HG02642 (cell line): ENCODE results near the gene ZDHHC8.

Experiments used
- ATAC-seq: cut with Tn5 transposase; IDR thresholded peaks from one replicate; pipeline ENCODE4 v1.9.1; 2021; ENCODE audit warnings: mild to moderate bottlenecking; ENCODE audit not compliant: unreplicated experiment, poor library complexity

The ZDHHC8 gene

DNA sequence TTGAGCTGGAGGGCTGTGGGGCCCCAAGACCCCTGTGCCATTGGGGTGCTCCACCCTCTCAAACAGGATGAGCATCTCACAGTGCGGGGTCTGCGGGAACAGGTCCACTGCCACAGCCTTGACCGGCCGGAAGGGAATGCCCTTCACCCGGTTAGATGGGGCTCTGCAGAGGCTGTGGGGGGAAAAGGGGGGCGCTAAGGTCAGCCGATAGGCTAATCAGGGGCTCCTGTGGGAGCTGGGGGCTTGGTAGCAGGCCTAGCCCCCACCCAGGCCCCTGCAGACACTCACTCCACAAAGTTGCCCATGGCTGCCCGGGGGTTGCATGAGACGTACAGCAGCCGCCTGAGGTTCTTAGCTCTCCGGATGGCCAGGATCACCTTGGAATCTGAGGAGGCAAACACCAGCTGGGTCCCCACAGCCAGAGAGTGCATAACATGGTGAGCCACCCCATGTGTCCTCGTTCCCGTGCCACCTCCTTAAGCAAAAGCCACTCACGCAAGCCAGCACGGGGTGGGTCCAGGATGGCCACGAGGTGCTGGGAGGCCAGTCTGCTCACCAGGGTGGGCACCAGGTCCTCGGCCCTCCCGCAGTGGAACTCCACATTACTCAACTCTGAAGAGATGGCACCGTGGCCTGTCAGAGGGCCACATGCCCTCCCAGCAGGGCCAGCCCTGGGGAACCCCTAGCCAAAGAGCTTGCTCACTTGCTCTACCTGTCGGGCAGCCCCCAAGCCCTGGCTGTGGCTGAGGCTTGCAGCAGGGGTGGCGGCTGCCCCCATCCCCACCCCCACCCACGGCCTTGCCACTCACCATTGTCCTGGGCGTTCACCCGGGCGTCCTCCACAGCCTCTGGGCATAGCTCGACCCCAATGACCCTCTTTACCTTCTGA is 18.7 kb upstream of the ZDHHC8 start:
- ATAC-seq = no peak

DNA sequence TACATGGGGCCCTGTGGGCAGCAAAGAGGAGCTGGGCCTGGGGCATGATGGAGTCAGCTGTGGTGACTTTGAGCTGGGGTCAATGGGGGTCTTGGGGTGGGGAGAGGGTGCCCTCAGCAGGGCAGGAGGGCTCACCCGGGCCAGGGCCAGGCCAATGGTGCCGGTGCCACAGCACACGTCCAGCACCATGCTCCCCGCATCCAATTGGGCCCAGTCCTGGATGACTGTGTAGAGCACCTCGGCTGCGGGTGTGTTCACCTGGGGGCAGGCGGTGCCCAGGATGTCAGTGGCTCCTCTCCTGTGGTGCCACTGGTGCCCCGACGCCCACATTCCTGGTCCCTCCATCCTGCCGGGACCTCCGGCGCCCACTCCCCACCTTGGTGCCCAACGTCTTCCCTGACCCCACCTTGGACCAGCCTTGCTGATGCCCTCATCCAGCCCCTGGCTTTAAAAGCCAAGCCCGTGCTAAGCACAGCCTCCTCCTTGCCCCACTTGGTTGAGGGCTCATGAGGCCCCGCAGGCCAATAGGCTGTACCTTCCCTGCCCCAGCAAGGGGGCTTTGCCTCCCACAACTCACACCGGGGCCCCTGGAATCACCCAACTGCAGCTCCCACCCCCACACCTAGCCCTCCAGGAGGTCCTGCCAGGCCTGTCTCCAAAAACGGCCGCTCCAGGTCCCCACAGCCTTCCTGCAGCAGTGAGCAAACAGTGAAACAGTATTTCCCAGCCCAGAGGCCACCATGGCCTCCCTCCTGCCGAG is 17.9 kb upstream of the ZDHHC8 start:
- ATAC-seq = no peak

DNA sequence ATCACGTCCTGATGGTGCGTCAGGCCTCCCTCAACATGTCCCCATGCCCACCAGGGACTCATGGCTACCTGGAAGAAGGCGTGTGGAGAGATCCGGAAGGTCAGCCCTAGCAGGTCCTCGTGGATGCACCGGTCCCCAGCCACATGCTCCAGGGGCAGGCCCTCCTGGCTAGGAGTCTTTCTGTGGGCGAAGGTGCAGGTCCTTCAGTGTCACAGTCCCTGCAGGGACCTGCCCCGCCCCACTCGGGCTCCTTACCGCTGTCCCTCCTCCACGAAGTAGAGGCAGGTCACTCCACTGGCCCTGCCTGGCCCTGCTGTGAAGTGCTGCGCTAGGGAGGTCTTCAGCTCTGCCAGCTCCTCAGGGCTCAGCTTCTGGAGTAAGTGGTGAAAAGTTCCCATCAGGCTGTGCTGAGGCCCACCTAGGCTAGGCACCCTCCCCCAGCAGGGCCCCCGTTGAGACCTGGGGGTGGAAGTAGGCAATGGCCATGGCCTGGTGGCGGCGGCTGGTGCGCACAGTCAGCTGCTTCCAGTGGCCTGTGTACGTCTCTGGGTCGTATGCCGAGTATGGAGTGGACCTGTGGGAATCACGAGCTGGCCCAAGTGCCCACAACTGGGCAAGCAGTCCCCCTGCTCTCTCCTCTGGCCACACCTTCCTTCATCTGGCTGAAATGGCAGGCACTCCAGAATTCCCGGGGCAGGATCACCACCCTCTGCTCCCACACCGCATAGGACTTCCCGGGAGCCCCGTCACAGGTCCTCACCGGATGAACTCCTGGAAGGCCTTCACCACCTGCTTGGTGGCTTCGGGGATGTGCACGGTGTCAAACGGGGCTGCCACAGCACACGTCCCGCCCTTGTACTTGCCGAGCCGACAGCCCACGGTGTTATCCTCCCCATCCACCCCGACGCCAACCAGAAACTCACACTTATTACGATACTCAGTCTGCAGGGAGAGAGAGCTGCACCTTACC is 16.8 kb upstream of the ZDHHC8 start:
- no peak for ATAC-seq

DNA sequence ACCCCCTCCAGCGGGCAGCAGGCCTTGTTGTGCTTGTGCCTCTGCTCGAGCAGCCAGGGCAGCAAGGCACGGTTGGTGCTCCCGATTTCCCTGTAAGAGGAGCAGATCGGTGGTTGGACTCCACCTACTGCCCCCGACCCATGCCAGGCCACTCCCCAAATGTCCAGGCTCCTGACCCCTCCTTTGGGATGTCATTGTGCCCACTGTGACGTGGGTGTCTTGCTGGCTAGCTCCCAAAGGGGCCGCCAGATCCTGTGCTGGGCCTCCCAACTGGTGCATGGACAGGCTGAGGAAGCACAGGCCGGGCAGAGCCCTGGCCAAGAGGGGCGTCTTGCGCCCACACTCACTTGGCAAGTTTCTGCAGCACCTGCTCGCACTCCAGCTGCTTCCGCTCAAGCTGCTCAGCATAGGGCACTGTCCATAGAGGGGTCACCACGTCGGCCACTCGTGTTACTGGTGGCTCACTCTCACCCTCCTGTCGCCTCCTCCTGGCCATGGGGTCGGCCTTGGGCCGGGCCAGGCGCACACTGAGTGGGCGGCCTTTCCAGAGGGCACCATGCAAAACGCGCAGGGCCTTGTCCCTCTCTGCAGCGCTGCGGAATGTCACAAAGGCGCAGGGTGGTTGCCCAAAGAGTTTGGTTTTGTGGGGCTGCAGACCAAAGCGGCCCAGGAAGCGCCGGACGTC is 15.8 kb upstream of the ZDHHC8 start, which contains the start of gene RANBP1:
Gene RANBP1, plus strand, starts transcription at position 414 of the 685 bp plus-strand sequence. Its CDS starts 81 bp downstream, at position 495.
- ATAC-seq = no peak

DNA sequence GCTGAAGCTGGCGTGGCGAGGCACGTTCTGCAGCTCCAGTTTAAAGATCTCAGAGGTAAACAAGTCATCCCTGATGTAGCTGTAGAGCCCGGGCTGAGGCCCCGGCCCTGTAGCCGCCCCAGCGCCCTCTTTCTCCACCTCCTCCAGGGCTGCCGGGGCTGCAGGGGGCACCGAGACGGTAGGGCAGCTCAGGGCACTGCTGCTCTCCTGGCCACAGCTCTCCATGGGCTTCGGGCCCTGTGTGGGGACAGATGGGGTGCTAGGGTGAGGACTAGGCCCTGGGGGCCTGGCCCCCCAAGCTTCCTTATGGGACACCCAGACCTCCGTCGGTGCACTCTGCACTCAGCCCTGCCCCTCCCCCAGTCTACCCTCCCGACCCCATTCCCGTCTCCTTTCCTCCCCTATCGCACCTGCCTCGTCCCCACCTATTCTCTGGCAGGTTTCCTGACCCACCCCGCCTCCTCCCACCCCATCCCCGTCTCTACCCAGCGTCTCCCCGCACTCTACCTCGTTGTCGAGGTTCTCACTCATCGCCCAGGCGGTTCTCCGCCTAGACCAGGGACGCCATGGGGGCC is 15.1 kb upstream of the ZDHHC8 start:
- no peak for ATAC-seq

DNA sequence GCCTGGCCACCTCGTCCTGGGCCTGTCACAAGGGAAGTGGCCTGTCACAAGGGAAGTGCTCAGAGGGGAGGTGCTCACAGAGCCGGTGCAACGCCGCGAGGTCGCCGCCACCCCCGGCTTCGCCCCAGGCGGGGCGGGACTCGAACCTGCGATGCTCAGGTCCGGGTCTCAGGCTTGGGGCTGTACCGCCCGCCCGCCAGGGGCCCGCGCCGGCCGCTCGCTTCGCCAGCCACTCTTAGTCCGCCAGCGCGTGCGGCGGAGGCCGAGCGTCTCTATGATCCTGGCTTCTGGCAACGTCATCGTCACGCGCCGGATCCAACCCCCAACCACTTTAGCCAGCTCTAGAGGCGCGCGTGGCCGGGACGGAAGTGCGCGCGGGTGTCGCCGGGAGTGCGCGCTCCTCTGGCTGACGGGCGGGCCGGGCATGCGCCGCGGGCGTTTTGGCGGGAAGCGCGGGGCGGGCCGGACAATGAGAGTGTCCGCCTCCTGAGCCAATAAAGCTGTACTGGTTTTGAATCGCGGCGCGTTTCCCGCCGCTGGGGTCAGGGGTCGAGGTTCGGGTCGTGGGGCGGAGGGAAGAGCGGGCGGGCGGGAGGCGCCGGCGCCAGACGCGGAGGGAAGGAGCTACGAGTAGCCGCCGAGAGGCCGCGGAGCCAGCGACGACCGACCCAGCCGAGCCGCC is 14.5 kb upstream of the ZDHHC8 start, which contains the start of gene TRMT2A:
Gene TRMT2A, minus strand, starts transcription at position 276 of the 682 bp plus-strand sequence. CDS start 320 bp downstream, outside the sequence.
- ATAC-seq = peak; percentile 81

DNA sequence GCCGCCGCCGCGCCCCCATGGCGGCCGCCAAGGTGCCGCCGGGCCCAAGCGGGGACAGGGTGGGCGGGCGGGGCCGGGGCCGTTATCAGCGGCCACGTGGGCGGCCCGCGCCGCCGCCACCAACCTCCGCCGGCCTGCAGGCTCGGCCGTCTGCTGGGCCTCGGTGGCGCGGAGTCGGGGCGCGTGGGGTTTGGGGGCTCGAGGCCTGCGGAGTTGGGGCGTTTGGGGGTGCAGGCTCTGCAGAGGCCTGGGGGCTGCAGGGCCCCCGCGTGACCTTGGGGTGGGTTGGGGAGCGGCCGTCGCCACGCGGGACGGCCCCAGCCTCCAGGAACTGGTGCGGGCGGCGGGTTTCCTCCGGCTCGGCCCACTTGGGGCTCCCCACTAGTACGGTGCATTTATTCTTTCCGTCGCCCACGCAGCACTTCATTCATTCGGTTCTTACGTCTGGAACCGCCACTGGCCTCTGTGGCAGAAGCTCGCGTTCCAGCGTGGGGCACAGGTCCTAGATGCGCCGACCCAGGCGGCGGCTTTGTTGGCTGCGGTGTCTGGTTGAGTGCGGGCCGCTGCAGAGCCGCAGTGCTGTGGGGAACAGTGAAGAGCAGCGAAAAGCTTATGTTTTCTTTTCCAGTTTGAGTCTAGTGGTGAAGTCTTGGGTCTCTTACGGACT is 13.8 kb upstream of the ZDHHC8 start:
- ATAC-seq = peak; percentile 23

DNA sequence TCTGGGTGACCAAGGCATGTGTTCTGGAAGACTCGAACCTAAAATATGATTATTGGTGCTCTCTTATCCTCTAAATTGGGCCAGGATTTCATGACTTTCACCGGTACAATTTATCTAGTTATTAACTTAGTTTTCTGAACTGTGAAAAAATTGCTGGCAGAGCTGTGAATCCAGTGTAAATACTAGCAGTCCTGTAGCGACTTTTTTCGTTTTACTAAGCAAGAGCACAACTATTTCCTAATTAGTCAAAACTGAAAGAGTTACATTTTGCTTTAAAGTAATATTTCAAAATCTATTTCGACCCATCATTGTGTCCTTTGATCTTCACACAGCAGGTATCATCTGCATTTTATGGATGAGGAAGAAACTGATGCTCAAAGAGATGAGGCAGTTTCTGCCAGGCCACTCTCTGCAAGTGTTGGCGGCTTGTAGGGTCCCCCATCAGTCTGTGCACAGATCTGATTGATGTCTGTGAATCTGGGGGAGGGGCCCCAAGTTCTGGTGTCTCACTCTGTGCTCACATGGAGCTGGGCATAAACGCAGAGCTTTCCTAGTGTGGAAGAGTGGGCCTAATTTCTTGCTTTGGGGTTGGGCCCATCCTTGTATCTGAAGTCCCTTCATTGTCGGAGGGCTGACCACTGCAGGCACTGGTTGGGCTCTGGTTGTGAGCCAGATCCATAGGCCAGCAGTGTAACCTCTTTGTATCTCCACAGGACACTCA is 13.1 kb upstream of the ZDHHC8 start:
- ATAC-seq = no peak

DNA sequence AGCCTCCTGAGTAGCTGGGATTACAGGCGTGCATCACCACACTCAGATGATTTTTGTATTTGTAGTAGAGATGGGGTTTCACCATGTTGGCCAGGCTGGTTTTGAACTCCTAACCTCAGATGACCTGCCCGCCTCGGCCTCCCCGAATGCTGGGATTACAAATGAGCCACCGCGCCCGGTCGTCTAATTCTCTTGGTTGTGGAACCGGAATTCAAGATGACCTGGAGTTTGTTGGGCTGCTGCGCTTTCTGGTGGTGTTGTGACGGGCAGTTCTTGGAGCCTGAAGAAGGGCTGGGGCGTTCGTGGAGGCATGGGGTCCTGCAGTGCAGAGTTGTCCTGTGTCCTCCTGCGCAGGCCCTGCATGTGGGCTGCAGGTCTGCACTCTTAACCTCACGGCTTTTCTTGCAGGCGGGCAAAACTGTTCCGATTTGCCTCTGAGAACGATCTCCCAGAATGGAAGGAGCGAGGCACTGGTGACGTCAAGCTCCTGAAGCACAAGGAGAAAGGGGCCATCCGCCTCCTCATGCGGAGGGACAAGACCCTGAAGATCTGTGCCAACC is 9.7 kb upstream of the ZDHHC8 start:
- no peak for ATAC-seq

DNA sequence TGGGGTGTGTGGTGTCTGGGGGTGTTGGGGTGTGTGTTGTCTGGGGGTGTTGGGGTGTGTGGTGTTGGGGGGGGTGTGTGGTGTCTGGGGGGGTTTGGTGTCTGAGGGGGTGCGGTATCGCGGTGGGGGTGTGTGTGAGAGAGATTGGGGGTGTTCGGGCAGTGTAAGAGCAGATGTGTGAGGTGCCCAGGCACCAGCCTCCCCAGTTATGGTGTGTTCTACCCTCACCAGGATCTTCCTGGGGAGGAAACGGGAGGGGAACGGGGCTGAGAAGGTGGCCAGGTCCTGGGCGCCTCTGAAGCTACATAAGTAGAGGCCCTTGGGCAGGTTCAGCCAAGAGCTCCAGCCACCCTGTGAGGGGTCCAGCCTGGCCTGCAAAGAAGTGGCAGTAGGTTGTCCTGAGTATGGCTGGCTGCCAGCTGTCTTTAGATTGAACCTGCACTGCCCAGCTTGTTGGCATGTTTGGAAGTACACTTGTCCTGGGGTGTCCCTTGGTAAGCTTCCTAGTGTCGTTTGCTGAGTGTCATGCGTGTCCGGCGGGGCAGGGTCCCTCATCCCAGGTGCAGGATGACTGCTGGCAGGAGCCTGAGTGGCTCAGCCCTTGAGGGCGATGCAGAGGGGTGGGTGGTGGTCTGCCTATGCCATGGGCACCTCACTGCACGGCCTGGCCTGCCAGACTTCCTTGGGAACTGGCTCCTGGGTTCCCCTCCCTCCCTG is 8.1 kb upstream of the ZDHHC8 start:
- ATAC-seq = no peak

DNA sequence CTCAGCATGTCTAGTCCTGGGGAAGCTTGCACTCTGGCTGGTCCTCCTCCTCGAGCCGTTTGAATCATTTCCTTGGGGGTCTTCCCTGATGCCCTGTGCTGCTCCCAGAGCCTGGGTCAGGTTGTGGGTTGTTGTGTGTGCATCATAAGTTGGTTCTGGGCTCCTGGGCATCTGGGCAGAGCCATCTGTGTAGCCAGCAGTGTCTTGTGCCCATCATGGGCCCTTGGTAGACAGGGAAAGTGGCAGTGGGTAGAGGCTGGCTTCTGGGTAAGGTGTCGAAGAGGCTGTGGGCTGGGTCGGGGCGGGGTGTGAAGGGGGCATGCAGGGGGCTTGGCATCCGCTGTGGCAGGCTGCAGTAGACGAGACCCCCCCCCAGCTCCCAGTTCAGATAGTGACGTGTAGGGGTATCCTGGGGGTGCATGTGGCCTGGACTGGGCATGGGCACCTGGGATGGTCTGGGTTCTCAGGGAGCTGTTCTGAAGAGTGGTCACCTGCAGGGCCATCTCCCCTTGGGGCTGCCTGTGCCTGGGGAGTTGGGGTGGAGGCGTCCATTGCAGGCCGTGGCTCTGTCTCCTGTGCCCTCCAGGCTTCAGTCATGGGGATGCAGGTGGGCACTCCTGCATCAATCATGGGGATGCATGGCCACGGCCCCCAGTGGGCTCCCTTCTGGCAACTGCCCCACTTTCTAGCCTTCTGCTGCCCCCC is 7.4 kb upstream of the ZDHHC8 start:
- ATAC-seq = no peak

DNA sequence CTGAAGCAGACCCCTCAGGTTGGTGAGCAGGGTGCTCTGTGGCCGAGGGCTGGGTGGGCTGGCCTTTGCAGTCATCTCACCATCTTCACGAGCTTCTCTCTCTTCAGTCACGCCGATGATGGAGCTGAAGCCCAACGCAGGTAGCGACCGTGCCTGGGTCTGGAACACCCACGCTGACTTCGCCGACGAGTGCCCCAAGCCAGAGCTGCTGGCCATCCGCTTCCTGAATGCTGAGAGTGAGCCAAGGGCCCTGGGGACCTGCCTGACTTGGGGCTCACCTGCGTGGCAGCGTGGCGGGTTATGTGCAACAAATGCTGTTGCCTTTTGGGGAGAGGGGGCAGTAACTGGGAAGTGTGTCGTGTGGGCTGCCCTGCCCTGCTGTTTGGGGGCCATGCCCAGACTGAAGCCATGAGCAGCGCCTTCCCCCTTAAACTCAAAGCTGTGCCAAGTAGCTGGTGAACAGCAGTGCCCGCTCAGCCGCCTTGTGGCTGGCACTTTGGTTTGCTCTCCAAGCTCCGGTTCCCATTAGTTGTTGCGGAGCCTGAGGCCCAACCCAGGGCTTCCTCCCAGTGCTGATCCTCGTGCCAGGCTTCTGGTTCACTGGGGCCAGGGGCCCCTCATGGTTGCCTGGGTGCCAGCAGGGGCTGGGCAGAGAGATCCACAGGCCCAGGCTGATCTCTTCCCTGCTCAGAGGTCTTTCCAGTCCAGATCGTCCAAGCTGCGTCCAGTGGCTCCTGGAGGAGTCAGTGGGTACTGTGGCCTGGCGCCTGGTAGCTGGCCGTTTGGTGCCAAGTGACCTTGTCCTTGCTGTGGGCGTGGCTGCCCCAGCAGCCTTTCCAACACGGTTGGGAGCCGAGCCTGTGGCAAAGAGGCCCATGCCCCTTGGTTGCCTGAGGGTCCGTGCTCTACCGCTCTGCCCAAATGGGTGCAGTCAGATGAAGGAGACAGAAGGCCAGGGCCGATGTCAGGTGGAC is 6.1 kb upstream of the ZDHHC8 start:
- ATAC-seq = no peak

DNA sequence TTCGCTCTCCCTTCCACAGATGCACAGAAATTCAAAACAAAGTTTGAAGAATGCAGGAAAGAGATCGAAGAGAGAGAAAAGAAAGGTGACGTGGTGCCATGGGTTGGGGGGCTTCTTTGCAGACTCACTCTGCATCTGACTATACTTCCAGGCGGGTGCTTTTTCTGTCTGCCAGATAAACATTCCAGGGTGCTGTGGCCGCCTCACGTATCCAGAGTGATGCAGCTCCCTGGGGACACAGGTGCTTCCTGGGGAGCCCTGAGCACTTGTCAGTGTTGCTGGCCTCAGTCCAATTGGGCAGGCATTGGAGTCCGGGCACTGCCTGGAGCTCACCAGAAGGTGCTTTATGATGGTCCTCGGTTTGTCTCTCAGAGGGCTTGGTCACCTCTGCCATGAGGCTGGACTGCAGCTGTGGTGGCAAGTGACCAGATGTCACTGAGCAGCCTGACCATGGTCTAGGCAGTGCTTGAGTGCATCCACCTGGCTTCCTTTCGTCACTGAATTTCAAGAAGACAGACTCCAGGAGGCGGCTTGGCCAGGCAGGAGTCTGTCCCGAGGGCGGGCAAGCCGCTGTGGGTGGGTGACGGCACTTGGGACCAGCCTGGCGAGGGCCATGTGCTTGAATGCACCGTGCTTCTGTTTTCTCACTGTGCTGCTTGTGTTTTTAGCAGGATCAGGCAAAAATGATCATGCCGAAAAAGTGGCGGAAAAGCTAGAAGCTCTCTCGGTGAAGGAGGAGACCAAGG is 5.1 kb upstream of the ZDHHC8 start:
- ATAC-seq = no peak

DNA sequence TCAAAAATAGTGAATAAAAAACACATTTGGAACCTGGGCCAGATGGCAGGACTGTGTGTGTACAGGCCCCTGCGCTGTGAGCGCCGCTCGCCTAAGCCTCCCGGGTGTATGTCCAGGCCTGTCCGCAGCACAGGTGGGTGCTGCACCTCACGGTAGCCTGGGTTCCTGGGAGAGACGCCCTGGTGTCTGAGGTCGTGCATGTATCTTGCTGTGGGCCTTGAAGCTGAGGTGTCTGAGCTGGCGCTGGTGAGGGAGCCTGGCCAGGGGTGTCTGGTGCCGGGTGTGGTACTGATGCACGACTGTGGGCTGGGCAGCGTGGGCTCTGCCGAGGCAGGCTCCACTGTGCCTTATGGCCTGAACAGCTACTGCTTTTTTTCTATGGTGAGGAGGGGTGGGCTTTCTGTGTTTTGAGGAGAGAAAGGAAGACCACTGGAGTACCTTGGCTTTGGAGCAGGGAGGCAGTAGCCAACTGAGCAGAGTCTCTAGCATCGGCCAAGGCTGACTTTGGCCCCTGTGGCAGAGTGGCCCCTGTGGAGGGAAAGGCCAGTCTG is 4.2 kb upstream of the ZDHHC8 start:
- no peak for ATAC-seq
